Endothelial cell of umbilical vein (primary cell): ENCODE data around the gene GABRR3. TPM values are rescaled to one million over a fixed set of nuclear protein-coding genes. Genes with fewer than 3 reads are reported as not detected.

Experiments used
- BruUV-seq: library from RNA; stranded (reverse); fragments of 400-500 nt; replicated peaks from 2 replicates; lab custom pipeline; 2021; lab: Mats Ljungman, UMichigan
- CTCF ChIA-PET: fragments of 300-600, 350-600 bp; sonication (Branson Sonifier 250); formaldehyde crosslinking; loops from one replicate; lab custom pipeline; 2021; ENCODE audit warnings: antibody characterized with exemption, inconsistent platforms; lab: Charles Lee
- POLR2A ChIA-PET: fragments of 300-600, 350-600 bp; sonication (Branson Sonifier 250); formaldehyde crosslinking; loops from one replicate; lab custom pipeline; 2021; ENCODE audit warnings: antibody characterized with exemption, inconsistent platforms; lab: Charles Lee
- DNase-seq: peaks from one replicate; pipeline ENCODE4 v3.0.0-alpha.2; 2011; ENCODE audit warnings: low read depth, low spot score
- FAIRE-seq: peaks from 2 replicates; lab custom pipeline; 2011; peaks lifted over from hg19 to GRCh38; lab: Jason Lieb, UNC
- H2AFZ ChIP-seq: 2 replicates; pipeline ENCODE4 v1.6.0; 2012; ENCODE audit warnings: low read depth, low read length, control low read depth, inconsistent platforms
- H3K27ac ChIP-seq: 2 replicates; pipeline ENCODE4 v1.5.1; 2011; ENCODE audit warnings: low read depth, mild to moderate bottlenecking, control low read depth, low read length, moderate library complexity; ENCODE audit not compliant: insufficient read depth
- H3K27me3 ChIP-seq, 2 experiments: 2 replicates each; pipeline versions ENCODE4 v1.6.0 to v1.6.1; 2011; ENCODE audit warnings: low read length in 2 of 2, mixed read lengths in 1 of 2; ENCODE audit not compliant: control insufficient read depth in 2 of 2, insufficient read depth in 2 of 2
- H3K36me3 ChIP-seq, 2 experiments: 2 replicates in 1 of 2; 3 replicates in 1 of 2; pipeline ENCODE4 v1.5.1; 2011; ENCODE audit warnings: low read length in 2 of 2, mild to moderate bottlenecking in 1 of 2, moderate library complexity in 1 of 2; ENCODE audit not compliant: control insufficient read depth in 2 of 2, insufficient read depth in 2 of 2; ENCODE audit errors: extremely low read depth in 1 of 2
- H3K4me1 ChIP-seq: 3 replicates; pipeline ENCODE4 v1.5.1; 2011; ENCODE audit warnings: mild to moderate bottlenecking, low read length; ENCODE audit not compliant: control insufficient read depth, insufficient read depth; ENCODE audit errors: extremely low read depth
- H3K4me2 ChIP-seq: 2 replicates; pipeline ENCODE4 v1.6.1; 2011; ENCODE audit warnings: low read length, control low read depth, mixed read lengths; ENCODE audit not compliant: insufficient read depth
- H3K4me3 ChIP-seq, 3 experiments: fragments of 200-600 bp in 1 of 3; sonication (generic), shearing (Covaris generic) in 1 of 3; replicated peaks in 1 of 3; 2 replicates each; pipeline ENCODE4 v1.5.1; 2011 to 2016; ENCODE audit warnings: control low read depth in 3 of 3, low read length in 3 of 3, mild to moderate bottlenecking in 2 of 3, inconsistent platforms in 1 of 3, low read depth in 1 of 3, moderate library complexity in 1 of 3; ENCODE audit not compliant: insufficient read depth in 1 of 3
- H3K79me2 ChIP-seq: 2 replicates; pipeline ENCODE4 v1.6.0; 2012; ENCODE audit warnings: low read length, inconsistent platforms; ENCODE audit not compliant: control insufficient read depth, insufficient read depth
- H3K9ac ChIP-seq: replicated peaks from 2 replicates; pipeline ENCODE3; 2011; ENCODE audit warnings: low read length, control low read depth; ENCODE audit not compliant: insufficient read depth; ENCODE audit errors: extremely low read depth
- H3K9me1 ChIP-seq: replicated peaks from 3 replicates; pipeline ENCODE4 v1.6.0; 2011; ENCODE audit warnings: mild to moderate bottlenecking, low read length; ENCODE audit not compliant: control insufficient read depth, insufficient read depth; ENCODE audit errors: extremely low read depth
- H3K9me3 ChIP-seq: replicated peaks from 2 replicates; pipeline ENCODE4 v1.5.1; 2012; ENCODE audit warnings: low read length, inconsistent platforms; ENCODE audit not compliant: control insufficient read depth, insufficient read depth
- H4K20me1 ChIP-seq: replicated peaks from 2 replicates; pipeline ENCODE3; 2011; ENCODE audit warnings: mild to moderate bottlenecking, low read length; ENCODE audit not compliant: control insufficient read depth, insufficient read depth; ENCODE audit errors: extremely low read depth
- CTCF ChIP-seq, 2 donors: IDR thresholded peaks; 1 replicate in 1 of 2; 2 replicates in 1 of 2; pipeline ENCODE4 v1.5.1; 2011; ENCODE audit warnings: low read length in 2 of 2, mild to moderate bottlenecking in 2 of 2, moderate library complexity in 2 of 2, control low read depth in 1 of 2, inconsistent platforms in 1 of 2, low read depth in 1 of 2; ENCODE audit not compliant: insufficient read depth in 1 of 2; ENCODE audit errors: extremely low read depth in 1 of 2
- EZH2 ChIP-seq: IDR thresholded peaks from 2 replicates; pipeline ENCODE4 v1.6.1; 2012; ENCODE audit warnings: borderline replicate concordance, low read depth, mild to moderate bottlenecking, moderate library complexity, low read length, inconsistent platforms; ENCODE audit not compliant: severe bottlenecking
- FOS ChIP-seq: IDR thresholded peaks from 2 replicates; pipeline ENCODE4 v1.6.1; 2011; ENCODE audit warnings: mild to moderate bottlenecking, low read length, moderate library complexity, borderline replicate concordance; ENCODE audit not compliant: insufficient read depth
- GATA2 ChIP-seq: IDR thresholded peaks from 2 replicates; pipeline ENCODE4 v1.7.0; 2011; ENCODE audit warnings: low read depth, mild to moderate bottlenecking, moderate library complexity, mixed read lengths, low read length; ENCODE audit not compliant: insufficient read length, insufficient read depth
- JUN ChIP-seq: IDR thresholded peaks from 2 replicates; pipeline ENCODE4 v1.6.1; 2011; ENCODE audit warnings: borderline replicate concordance, low read depth; ENCODE audit not compliant: insufficient read length, insufficient read depth
- MYC ChIP-seq: IDR thresholded peaks from one replicate; pipeline ENCODE4 v1.6.1; 2011; ENCODE audit warnings: mild to moderate bottlenecking, low read depth, low read length
- POLR2A ChIP-seq: IDR thresholded peaks from 2 replicates; pipeline ENCODE4 v1.6.1; 2012; ENCODE audit warnings: low read depth, mild to moderate bottlenecking, control low read depth, low read length
- POLR2AphosphoS5 ChIP-seq: IDR thresholded peaks from 2 replicates; pipeline ENCODE4 v1.6.1; 2012; ENCODE audit warnings: low read depth, mild to moderate bottlenecking, control low read depth, low read length, moderate library complexity; ENCODE audit not compliant: insufficient read depth
- dilution Hi-C: fragments of 300-500 bp; cut with MboI; formaldehyde crosslinking; loops from one replicate; pipeline ENCODE4 v1.15.0; 2019; ENCODE audit warnings: low sequenced_read_pairs; ENCODE audit not compliant: extremely low pct_ligation_motif_present
- intact Hi-C: fragments of 100-400 bp; cut with micrococcal nuclease; formaldehyde crosslinking; loops from one replicate; pipeline ENCODE4 v1.10.0; 2022
- polyA plus RNA-seq, 4 experiments: library from polyadenylated mRNA; depleted of rRNA in 3 of 4; stranded (reverse) in 3 of 4; unstranded in 1 of 4; fragments of >200 nt; gene quantifications; 2 replicates each; pipeline versions ENCODE4 v1.2.1 to v1.2.3, GENCODE V29; 2011 to 2012; ENCODE audit warnings: missing spikeins in 1 of 4
- total RNA-seq: library from RNA; stranded (reverse); gene quantifications from 2 replicates; pipeline ENCODE4 v1.2.3, GENCODE V29; 2021
- TF ChIP-seq, protein P1 (sequence below): IDR thresholded peaks from 2 replicates; pipeline ENCODE4 v1.6.1; 2011; ENCODE audit not compliant: insufficient read depth, insufficient read length

Gene GABRR3
- total and polyA plus RNA-seq, 2 donors (not counting 3 experiments of a cell fraction or from before 2014, with no cell fraction given), result not detected

- no peak for FAIRE-seq
- ChIA-PET CTCF (interaction anchor here (0.6 to 5.2 kb wide), 8 partner anchors 10 to 528 kb away, joined by 3 to 72 read pairs (median 6); no protein-coding TSS in a partner anchor), POLR2A (no interaction called here)
- Histone ChIP-seq H3K27me3 (peaks cover 9 to 22% of the 10 kb centered on the region in 2 experiments), H3K4me3 (no peak overlapping the region), H3K4me1 (no peaks in the 10 kb centered on the region), H3K9me3 (no peaks in the 10 kb centered on the region), H3K4me2 (no peak overlapping the region), H3K9me1 (no peaks in the 10 kb centered on the region), H3K36me3 (no peaks in the 10 kb centered on the region), H2AFZ (no peak overlapping the region), H3K27ac (no peak overlapping the region), H3K9ac (no peak overlapping the region), H4K20me1 (no peaks in the 10 kb centered on the region), H3K79me2 (no peaks in the 10 kb centered on the region)
- TF ChIP-seq POLR2AphosphoS5, result no peak
- no peak for TF ChIP-seq GATA2
- TF ChIP-seq FOS, result no peak
- no peak for TF ChIP-seq MYC
- TF ChIP-seq JUN, result no peak
- no peak for TF ChIP-seq CTCF (IDR thresholded peaks at IDR 0.05; ENCODE audit: extremely low read depth in 1 of 2, insufficient read depth in 1 of 2, low read depth in 1 of 2, low read length in 2 of 2)
- TF ChIP-seq, protein P1, sequence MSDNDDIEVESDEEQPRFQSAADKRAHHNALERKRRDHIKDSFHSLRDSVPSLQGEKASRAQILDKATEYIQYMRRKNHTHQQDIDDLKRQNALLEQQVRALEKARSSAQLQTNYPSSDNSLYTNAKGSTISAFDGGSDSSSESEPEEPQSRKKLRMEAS, result no peak
- TF ChIP-seq POLR2A, result no peak
- no peak for TF ChIP-seq EZH2
- intact Hi-C loops, result loop anchor here (5.0 kb wide), 1 partner anchor 554 kb away; the partner anchor contains the start of gene CPOX
- no TSS peak for BruUV-seq
- no peak for DNase-seq
- dilution Hi-C loops, result no loop called here
Observed at GRCh38 chr3:98038286-98038685, 3.2 kb upstream of the GABRR3 start.
